Fibroblast of villous mesenchyme (primary cell): ENCODE measurements around the gene HSD17B8. TPM values are rescaled to one million over a fixed set of nuclear protein-coding genes. Genes with fewer than 3 reads are reported as not detected.

ENCODE experiments used
- DNase-seq: peaks from one replicate; pipeline ENCODE4 v3.0.0-alpha.2; 2010; ENCODE audit warnings: low read depth
- H3K4me3 ChIP-seq: 2 replicates; pipeline ENCODE4 v1.5.1; 2011; ENCODE audit warnings: low read depth, mild to moderate bottlenecking, low read length
- total RNA-seq: library from RNA; depleted of rRNA; stranded (reverse); fragments of >200 nt; gene quantifications from 2 replicates; pipeline ENCODE4 v1.2.3, GENCODE V29; 2012
- TF ChIP-seq, protein P1 (sequence below): IDR thresholded peaks from 2 replicates; pipeline ENCODE4 v1.5.1; 2012; ENCODE audit warnings: low read depth, mild to moderate bottlenecking, low read length; ENCODE audit not compliant: insufficient read depth

HSD17B8 gene
- total RNA-seq, 1 donor: 4.7 TPM

- peak; percentile 86 for DNase-seq
- TF ChIP-seq, protein P1, sequence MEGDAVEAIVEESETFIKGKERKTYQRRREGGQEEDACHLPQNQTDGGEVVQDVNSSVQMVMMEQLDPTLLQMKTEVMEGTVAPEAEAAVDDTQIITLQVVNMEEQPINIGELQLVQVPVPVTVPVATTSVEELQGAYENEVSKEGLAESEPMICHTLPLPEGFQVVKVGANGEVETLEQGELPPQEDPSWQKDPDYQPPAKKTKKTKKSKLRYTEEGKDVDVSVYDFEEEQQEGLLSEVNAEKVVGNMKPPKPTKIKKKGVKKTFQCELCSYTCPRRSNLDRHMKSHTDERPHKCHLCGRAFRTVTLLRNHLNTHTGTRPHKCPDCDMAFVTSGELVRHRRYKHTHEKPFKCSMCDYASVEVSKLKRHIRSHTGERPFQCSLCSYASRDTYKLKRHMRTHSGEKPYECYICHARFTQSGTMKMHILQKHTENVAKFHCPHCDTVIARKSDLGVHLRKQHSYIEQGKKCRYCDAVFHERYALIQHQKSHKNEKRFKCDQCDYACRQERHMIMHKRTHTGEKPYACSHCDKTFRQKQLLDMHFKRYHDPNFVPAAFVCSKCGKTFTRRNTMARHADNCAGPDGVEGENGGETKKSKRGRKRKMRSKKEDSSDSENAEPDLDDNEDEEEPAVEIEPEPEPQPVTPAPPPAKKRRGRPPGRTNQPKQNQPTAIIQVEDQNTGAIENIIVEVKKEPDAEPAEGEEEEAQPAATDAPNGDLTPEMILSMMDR: peak; percentile 89
- H3K4me3 ChIP-seq: peak overlapping the region; percentile 68
Measured at GRCh38 chr6:33247977-33248642, 43.7 kb downstream of the HSD17B8 start.

DNA sequence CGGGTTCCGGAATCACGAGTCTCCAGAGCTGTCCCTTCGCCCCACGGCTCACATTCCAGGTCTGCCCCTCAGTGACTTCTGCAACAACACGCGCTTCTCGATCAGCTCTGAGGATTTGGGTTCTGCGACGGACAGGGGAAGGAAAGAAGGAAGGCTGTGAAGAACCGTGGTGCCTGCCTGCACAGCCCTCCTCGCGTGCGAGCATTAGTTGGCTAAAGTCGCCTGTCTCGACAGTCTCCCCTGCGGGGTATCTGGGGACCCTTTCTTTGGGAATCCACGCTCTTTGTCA is 44.1 kb downstream of the HSD17B8 start:
- TF ChIP-seq, protein P1: no peak
- H3K4me3 ChIP-seq: peak overlapping the region; percentile 68
- DNase-seq: peak; percentile 51

- DNase-seq: peak; percentile 99
- TF ChIP-seq, protein P1: no peak
- H3K4me3 ChIP-seq: peak overlapping the region; percentile 78
Measured at GRCh38 chr6:33248932-33249731, 44.7 kb downstream of the HSD17B8 start.

DNA sequence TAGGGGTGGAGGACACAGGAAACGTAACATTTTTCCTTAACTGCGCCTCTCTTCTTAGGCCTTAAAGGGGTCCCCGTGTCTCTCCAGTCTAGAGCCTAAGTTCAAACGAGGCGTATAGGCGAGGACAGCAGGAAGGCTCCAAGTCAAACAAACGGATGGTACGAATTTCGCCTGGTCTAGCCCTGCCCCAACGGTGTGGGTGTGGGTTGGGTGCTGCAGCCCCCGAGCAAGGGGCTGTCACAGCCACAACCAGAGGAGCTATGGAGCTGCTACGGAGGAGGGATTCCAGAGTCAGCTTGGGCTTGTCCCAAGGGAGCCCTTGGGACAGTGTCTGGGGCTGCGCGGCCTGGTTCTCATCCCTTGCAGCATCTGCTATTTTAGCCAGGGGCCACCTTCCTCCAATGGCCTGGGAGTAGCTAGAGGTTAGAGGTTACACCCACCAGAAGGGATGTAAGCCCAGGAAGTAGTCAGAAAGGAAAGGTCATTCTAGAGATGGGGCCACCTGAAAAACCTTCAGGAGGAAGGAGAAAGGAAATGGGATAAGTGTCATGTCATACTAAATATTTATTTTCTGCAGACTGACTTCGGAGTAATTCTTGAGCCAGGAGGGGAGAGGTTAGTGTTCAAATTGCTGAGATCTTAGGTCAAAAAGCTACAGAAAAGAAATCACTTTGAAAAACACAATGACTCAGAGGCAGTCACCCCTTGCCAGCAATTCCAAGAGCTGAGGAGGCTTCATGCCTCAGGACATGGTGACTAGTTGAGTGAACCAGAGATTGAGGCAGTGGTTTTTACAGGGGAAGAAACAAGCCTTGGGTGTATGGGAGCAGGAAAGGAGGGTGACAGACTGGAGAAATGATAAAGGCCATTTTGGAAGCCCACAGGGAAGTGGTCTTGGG is 45.5 kb downstream of the HSD17B8 start:
- H3K4me3 ChIP-seq: peak overlapping the region; percentile 78
- DNase-seq: peak; percentile 62
- TF ChIP-seq, protein P1: no peak

- TF ChIP-seq, protein P1: no peak
- DNase-seq: no peak
- H3K4me3 ChIP-seq: no peak overlapping the region
Measured at GRCh38 chr6:33250731-33251130, 46.3 kb downstream of the HSD17B8 start.

DNA sequence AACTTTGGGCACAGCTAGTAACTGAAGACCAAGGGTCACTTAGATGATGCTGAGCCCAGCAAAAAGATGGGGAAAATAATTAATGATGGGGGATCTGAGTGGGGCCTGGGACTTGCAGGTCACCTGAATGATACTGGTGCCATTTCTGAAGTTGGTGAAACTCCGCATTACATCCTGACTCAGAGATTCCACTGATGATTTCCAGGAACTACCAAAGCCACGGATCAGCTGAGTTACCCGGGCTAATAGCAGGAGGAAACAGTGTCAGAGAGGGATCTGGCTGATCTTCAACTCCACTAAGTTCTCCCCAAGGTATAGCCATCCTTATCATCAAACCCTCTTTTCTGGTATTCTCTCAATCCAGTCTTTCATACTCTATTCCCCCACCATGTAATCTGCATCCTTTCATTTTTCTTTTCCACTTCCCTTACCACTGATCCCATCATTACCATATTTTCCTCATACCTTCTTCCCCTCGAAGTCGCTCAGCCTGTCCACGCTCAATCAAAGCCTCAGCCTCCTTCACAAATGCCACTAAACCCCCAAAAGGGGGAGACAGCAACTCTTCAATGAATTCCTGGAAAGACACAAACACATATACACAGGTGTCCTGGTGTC is 47.0 kb downstream of the HSD17B8 start:
- no peak for DNase-seq
- TF ChIP-seq, protein P1: no peak
- no peak overlapping the region for H3K4me3 ChIP-seq
